ENCODE measurements around the gene KIAA1328.

DNA sequence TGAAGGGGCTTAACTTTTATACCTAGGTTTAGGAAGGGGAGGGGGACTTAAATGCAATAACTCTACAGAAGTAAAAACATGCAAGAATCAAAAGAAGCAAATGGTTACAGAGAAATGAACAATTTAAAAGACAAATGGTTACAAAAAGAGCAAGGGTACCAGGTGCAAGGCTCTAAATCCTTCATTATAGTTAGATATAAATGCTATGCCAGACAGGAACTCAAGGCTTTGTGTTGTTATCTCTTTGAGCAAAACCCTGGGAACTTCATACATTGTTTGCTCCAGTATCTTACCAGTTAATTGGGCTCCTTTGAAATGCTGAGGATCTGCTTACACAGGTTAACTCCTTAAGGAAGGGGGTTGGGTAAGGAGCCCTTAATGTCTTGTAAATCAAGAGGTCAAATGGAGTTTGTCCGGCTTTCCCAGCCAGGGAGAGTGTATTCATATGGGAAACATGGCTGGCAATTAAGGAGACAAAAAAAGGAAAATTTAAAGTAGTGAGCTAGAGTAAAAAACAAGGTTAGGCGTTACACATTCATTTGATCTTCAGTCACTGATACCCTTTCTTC lies 389.2 kb downstream of the KIAA1328 start:
- TF ChIP-seq, protein P1, sequence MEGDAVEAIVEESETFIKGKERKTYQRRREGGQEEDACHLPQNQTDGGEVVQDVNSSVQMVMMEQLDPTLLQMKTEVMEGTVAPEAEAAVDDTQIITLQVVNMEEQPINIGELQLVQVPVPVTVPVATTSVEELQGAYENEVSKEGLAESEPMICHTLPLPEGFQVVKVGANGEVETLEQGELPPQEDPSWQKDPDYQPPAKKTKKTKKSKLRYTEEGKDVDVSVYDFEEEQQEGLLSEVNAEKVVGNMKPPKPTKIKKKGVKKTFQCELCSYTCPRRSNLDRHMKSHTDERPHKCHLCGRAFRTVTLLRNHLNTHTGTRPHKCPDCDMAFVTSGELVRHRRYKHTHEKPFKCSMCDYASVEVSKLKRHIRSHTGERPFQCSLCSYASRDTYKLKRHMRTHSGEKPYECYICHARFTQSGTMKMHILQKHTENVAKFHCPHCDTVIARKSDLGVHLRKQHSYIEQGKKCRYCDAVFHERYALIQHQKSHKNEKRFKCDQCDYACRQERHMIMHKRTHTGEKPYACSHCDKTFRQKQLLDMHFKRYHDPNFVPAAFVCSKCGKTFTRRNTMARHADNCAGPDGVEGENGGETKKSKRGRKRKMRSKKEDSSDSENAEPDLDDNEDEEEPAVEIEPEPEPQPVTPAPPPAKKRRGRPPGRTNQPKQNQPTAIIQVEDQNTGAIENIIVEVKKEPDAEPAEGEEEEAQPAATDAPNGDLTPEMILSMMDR (IDR thresholded peaks at IDR 0.05; ENCODE audit: poor library complexity, severe bottlenecking): no peak
- TF ChIP-seq EZH2 (IDR thresholded peaks at IDR 0.05; ENCODE audit: borderline replicate concordance, insufficient read depth, low read length, poor library complexity, severe bottlenecking) (no peak), POLR2AphosphoS5 (IDR thresholded peaks at IDR 0.05) (no peak), EP300 (conservative IDR thresholded peaks at IDR 0.05; ENCODE audit: poor library complexity, severe bottlenecking) (no peak), MXI1 (conservative IDR thresholded peaks at IDR 0.05; ENCODE audit: poor library complexity, severe bottlenecking) (no peak), TAF1 (IDR thresholded peaks at IDR 0.05; ENCODE audit: low read depth) (no peak), SMC3 (conservative IDR thresholded peaks at IDR 0.05; ENCODE audit: poor library complexity) (no peak)

Measured in neural cell (in vitro differentiated cells).